Measurements from ENCODE around the gene PAX8.

- TF ChIP-seq ZNF274 (IDR thresholded peaks at IDR 0.05; ENCODE audit: low read depth, low read length) (no peak), YY1 (IDR thresholded peaks at IDR 0.05; ENCODE audit: insufficient read depth, insufficient read length) (no peak), SUZ12 (IDR thresholded peaks at IDR 0.05; ENCODE audit: extremely low read depth, insufficient read depth, insufficient read length) (no peak)
Measured at GRCh38 chr2:113212245-113213060, 66.3 kb downstream of the PAX8 start.
